WTC11 (cell line): ENCODE results near the gene TMOD3. TPM values are rescaled to one million over a fixed set of nuclear protein-coding genes. Genes with fewer than 3 reads are reported as not detected.

ENCODE experiments used
- ATAC-seq: fragments of 200-7000 bp; cut with Tn5 transposase; 2 replicates; pipeline ENCODE4 v1.10.0; 2021; ENCODE audit warnings: mild to moderate bottlenecking, moderate library complexity
- CTCF ChIA-PET: fragments of 300-600 bp; sonication (Branson Sonifier 250); formaldehyde crosslinking; loops from one replicate; lab custom pipeline; 2021; ENCODE audit warnings: antibody characterized with exemption; lab: Charles Lee
- POLR2A ChIA-PET: fragments of 350-600 bp; sonication (Branson Sonifier 250); formaldehyde crosslinking; loops from one replicate; lab custom pipeline; 2021; ENCODE audit warnings: antibody characterized with exemption; lab: Charles Lee
- DNase-seq: peaks from one replicate; pipeline ENCODE4 v3.0.0; 2021; ENCODE audit warnings: low spot score
- H3K27ac Mint-ChIP-seq: 2 replicates; pipeline ENCODE4 v1.8.0; 2021; ENCODE audit warnings: mixed read lengths
- H3K27me3 Mint-ChIP-seq: 2 replicates; pipeline ENCODE4 v1.8.0; 2021; ENCODE audit warnings: low read depth, mild to moderate bottlenecking, moderate library complexity, mixed read lengths
- H3K36me3 Mint-ChIP-seq: 2 replicates; pipeline ENCODE4 v1.8.0; 2021; ENCODE audit warnings: mixed read lengths
- H3K4me1 Mint-ChIP-seq: 2 replicates; pipeline ENCODE4 v1.8.0; 2022; ENCODE audit warnings: mixed read lengths
- H3K4me3 Mint-ChIP-seq: 2 replicates; pipeline ENCODE4 v1.8.0; 2021; ENCODE audit warnings: mild to moderate bottlenecking, moderate library complexity, mixed read lengths
- H3K9me3 Mint-ChIP-seq: 2 replicates; pipeline ENCODE4 v1.8.0; 2021; ENCODE audit warnings: mixed read lengths
- ELF4 ChIP-seq: sonication (generic); formaldehyde crosslinking; IDR thresholded peaks from 2 replicates; pipeline ENCODE4 v1.8.1; 2022; ENCODE audit warnings: low read depth, mild to moderate bottlenecking, moderate library complexity, missing genetic modification reagents
- FOXK1 ChIP-seq: sonication (generic); formaldehyde crosslinking; IDR thresholded peaks from 2 replicates; pipeline ENCODE4 v1.8.0; 2022; ENCODE audit warnings: mild to moderate bottlenecking, moderate library complexity, missing genetic modification reagents
- IRF2 ChIP-seq: sonication (generic); formaldehyde crosslinking; IDR thresholded peaks from 2 replicates; pipeline ENCODE4 v1.8.0; 2022; ENCODE audit warnings: low read depth, missing genetic modification reagents, borderline replicate concordance
- JAZF1 ChIP-seq: fragments of 250-450 bp; sonication (Bioruptor Pico); IDR thresholded peaks from 2 replicates; pipeline ENCODE4 v1.9.0; 2021; ENCODE audit warnings: moderate library complexity, mild to moderate bottlenecking, inconsistent platforms
- KAT7 ChIP-seq: sonication (generic); formaldehyde crosslinking; IDR thresholded peaks from 2 replicates; pipeline ENCODE4 v1.8.1; 2023; ENCODE audit warnings: missing genetic modification reagents, mild to moderate bottlenecking, borderline replicate concordance
- MYBL2 ChIP-seq: sonication (generic); formaldehyde crosslinking; IDR thresholded peaks from 2 replicates; pipeline ENCODE4 v1.8.1; 2023; ENCODE audit warnings: mild to moderate bottlenecking, moderate library complexity, missing genetic modification reagents
- NFATC4 ChIP-seq: fragments of 250-450 bp; sonication (Bioruptor Pico); IDR thresholded peaks from 2 replicates; pipeline ENCODE4 v1.9.0; 2021; ENCODE audit warnings: mild to moderate bottlenecking
- NFYB ChIP-seq: sonication (generic); formaldehyde crosslinking; conservative IDR thresholded peaks from 2 replicates; pipeline ENCODE4 v1.8.0; 2022; ENCODE audit warnings: low read depth, missing genetic modification reagents
- RORB ChIP-seq: fragments of 250-450 bp; sonication (Bioruptor Pico); IDR thresholded peaks from 2 replicates; pipeline ENCODE4 v1.9.0; 2021; ENCODE audit warnings: mild to moderate bottlenecking
- SMAD4 ChIP-seq: sonication (generic); formaldehyde crosslinking; IDR thresholded peaks from 2 replicates; pipeline ENCODE4 v1.8.0; 2022; ENCODE audit warnings: mild to moderate bottlenecking, missing genetic modification reagents
- TCF7 ChIP-seq: sonication (generic); formaldehyde crosslinking; IDR thresholded peaks from 2 replicates; pipeline ENCODE4 v1.8.0; 2022; ENCODE audit warnings: mild to moderate bottlenecking, low read depth, missing genetic modification reagents, moderate library complexity
- TEAD4 ChIP-seq: sonication (generic); formaldehyde crosslinking; IDR thresholded peaks from 2 replicates; pipeline ENCODE4 v1.8.0; 2022; ENCODE audit warnings: mild to moderate bottlenecking, missing genetic modification reagents
- ZNF219 ChIP-seq: sonication (generic); formaldehyde crosslinking; IDR thresholded peaks from 2 replicates; pipeline ENCODE4 v1.8.0; 2023; ENCODE audit warnings: missing genetic modification reagents, mild to moderate bottlenecking, borderline replicate concordance
- ZNF423 ChIP-seq: fragments of 250-450 bp; sonication (Bioruptor Pico); IDR thresholded peaks from 2 replicates; pipeline ENCODE4 v2.1.2; 2022; ENCODE audit warnings: mild to moderate bottlenecking, moderate library complexity
- total RNA-seq: library from RNA; stranded (reverse); gene quantifications from 3 replicates; pipeline ENCODE4 v1.2.3, GENCODE V29; 2021
- TF ChIP-seq, protein P1 (sequence below): sonication (generic); formaldehyde crosslinking; IDR thresholded peaks from 2 replicates; pipeline ENCODE4 v1.8.1; 2023; ENCODE audit warnings: mild to moderate bottlenecking, missing genetic modification reagents, borderline replicate concordance
- TF ChIP-seq, protein P2 (sequence below): fragments of 200-600 bp; IDR thresholded peaks from 2 replicates; pipeline ENCODE4 v1.8.0; 2022; ENCODE audit warnings: antibody characterized with exemption
- TF ChIP-seq, protein P3 (sequence below): sonication (generic); formaldehyde crosslinking; IDR thresholded peaks from 2 replicates; pipeline ENCODE4 v1.8.1; 2023; ENCODE audit warnings: mild to moderate bottlenecking, missing genetic modification reagents
- TF ChIP-seq, protein P4 (sequence below): sonication (generic); formaldehyde crosslinking; IDR thresholded peaks from 2 replicates; pipeline ENCODE4 v1.8.0; 2023; ENCODE audit warnings: mild to moderate bottlenecking, missing genetic modification reagents

The TMOD3 gene
- total RNA-seq, 1 experiment from 2014 or later = 40.6 TPM

DNA sequence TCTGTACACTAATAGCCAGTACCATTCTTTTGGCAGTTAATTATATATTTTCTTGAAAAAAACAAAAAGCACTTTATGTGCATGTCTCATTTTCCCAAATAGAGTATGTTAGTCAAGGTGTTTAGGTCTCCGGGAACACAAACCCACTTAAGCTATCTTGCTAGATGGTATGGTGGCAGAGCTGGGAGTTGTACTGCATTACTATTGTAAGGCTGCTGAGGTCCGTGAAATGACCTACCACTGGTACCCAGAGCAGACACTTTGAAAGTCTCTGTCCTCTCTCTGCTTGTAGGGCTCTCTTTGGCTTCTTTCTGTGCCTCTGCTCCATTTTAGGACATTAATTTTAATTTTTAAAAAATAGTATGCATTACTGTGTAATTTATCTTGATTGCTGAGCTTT lies 8.8 kb downstream of the TMOD3 start:
- Mint-ChIP-seq H3K27me3 (no peaks in the 10 kb centered on the region), H3K36me3 (no peaks in the 10 kb centered on the region), H3K4me1 (peaks cover 68% of the 10 kb centered on the region), H3K9me3 (no peaks in the 10 kb centered on the region), H3K27ac (peak overlapping the region; percentile 73; the same call in 1 of the 2 replicates), H3K4me3 (no peak overlapping the region)
- ATAC-seq (no peak), DNase-seq (no peak)
- ChIA-PET CTCF (interaction anchor here (0.7 to 1.5 kb wide), 7 partner anchors 20 to 79 kb away, joined by 3 to 4 read pairs (median 3); no protein-coding TSS in a partner anchor), POLR2A (interaction anchor here (0.7 to 1.5 kb wide), 2 partner anchors 9 to 1820 kb away, joined by 3 to 5 read pairs; partner anchors contain the start of gene TMOD3)
- TF ChIP-seq RORB (CRISPR knock-in tag) (no peak), MYBL2 (no peak), SMAD4 (no peak), KAT7 (CRISPR knock-in tag) (no peak), JAZF1 (no peak), ZNF423 (CRISPR knock-in tag) (no peak), NFYB (CRISPR knock-in tag) (no peak), ZNF219 (CRISPR knock-in tag) (no peak), NFATC4 (no peak), IRF2 (CRISPR knock-in tag) (no peak), TEAD4 (CRISPR knock-in tag) (no peak), FOXK1 (CRISPR knock-in tag) (no peak), TCF7 (CRISPR knock-in tag) (no peak), ELF4 (CRISPR knock-in tag) (no peak)
- TF ChIP-seq, protein P1, sequence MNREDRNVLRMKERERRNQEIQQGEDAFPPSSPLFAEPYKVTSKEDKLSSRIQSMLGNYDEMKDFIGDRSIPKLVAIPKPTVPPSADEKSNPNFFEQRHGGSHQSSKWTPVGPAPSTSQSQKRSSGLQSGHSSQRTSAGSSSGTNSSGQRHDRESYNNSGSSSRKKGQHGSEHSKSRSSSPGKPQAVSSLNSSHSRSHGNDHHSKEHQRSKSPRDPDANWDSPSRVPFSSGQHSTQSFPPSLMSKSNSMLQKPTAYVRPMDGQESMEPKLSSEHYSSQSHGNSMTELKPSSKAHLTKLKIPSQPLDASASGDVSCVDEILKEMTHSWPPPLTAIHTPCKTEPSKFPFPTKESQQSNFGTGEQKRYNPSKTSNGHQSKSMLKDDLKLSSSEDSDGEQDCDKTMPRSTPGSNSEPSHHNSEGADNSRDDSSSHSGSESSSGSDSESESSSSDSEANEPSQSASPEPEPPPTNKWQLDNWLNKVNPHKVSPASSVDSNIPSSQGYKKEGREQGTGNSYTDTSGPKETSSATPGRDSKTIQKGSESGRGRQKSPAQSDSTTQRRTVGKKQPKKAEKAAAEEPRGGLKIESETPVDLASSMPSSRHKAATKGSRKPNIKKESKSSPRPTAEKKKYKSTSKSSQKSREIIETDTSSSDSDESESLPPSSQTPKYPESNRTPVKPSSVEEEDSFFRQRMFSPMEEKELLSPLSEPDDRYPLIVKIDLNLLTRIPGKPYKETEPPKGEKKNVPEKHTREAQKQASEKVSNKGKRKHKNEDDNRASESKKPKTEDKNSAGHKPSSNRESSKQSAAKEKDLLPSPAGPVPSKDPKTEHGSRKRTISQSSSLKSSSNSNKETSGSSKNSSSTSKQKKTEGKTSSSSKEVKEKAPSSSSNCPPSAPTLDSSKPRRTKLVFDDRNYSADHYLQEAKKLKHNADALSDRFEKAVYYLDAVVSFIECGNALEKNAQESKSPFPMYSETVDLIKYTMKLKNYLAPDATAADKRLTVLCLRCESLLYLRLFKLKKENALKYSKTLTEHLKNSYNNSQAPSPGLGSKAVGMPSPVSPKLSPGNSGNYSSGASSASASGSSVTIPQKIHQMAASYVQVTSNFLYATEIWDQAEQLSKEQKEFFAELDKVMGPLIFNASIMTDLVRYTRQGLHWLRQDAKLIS = no peak
- TF ChIP-seq, protein P2, sequence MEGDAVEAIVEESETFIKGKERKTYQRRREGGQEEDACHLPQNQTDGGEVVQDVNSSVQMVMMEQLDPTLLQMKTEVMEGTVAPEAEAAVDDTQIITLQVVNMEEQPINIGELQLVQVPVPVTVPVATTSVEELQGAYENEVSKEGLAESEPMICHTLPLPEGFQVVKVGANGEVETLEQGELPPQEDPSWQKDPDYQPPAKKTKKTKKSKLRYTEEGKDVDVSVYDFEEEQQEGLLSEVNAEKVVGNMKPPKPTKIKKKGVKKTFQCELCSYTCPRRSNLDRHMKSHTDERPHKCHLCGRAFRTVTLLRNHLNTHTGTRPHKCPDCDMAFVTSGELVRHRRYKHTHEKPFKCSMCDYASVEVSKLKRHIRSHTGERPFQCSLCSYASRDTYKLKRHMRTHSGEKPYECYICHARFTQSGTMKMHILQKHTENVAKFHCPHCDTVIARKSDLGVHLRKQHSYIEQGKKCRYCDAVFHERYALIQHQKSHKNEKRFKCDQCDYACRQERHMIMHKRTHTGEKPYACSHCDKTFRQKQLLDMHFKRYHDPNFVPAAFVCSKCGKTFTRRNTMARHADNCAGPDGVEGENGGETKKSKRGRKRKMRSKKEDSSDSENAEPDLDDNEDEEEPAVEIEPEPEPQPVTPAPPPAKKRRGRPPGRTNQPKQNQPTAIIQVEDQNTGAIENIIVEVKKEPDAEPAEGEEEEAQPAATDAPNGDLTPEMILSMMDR = no peak
- TF ChIP-seq, protein P3, sequence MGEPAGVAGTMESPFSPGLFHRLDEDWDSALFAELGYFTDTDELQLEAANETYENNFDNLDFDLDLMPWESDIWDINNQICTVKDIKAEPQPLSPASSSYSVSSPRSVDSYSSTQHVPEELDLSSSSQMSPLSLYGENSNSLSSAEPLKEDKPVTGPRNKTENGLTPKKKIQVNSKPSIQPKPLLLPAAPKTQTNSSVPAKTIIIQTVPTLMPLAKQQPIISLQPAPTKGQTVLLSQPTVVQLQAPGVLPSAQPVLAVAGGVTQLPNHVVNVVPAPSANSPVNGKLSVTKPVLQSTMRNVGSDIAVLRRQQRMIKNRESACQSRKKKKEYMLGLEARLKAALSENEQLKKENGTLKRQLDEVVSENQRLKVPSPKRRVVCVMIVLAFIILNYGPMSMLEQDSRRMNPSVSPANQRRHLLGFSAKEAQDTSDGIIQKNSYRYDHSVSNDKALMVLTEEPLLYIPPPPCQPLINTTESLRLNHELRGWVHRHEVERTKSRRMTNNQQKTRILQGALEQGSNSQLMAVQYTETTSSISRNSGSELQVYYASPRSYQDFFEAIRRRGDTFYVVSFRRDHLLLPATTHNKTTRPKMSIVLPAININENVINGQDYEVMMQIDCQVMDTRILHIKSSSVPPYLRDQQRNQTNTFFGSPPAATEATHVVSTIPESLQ = no peak
- TF ChIP-seq, protein P4, sequence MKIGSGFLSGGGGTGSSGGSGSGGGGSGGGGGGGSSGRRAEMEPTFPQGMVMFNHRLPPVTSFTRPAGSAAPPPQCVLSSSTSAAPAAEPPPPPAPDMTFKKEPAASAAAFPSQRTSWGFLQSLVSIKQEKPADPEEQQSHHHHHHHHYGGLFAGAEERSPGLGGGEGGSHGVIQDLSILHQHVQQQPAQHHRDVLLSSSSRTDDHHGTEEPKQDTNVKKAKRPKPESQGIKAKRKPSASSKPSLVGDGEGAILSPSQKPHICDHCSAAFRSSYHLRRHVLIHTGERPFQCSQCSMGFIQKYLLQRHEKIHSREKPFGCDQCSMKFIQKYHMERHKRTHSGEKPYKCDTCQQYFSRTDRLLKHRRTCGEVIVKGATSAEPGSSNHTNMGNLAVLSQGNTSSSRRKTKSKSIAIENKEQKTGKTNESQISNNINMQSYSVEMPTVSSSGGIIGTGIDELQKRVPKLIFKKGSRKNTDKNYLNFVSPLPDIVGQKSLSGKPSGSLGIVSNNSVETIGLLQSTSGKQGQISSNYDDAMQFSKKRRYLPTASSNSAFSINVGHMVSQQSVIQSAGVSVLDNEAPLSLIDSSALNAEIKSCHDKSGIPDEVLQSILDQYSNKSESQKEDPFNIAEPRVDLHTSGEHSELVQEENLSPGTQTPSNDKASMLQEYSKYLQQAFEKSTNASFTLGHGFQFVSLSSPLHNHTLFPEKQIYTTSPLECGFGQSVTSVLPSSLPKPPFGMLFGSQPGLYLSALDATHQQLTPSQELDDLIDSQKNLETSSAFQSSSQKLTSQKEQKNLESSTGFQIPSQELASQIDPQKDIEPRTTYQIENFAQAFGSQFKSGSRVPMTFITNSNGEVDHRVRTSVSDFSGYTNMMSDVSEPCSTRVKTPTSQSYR = no peak
